GM21360 (cell line): Measurements from ENCODE around the gene TP53TG3B.
"Not testable (repeated sequence)": the region's sequence is repeated elsewhere in the genome, so short reads cannot be mapped to it uniquely, and the experiment has no call there.

ENCODE experiments used
- ATAC-seq: cut with Tn5 transposase; IDR thresholded peaks from one replicate; pipeline ENCODE4 v1.9.1; 2021; ENCODE audit warnings: mild to moderate bottlenecking, moderate library complexity; ENCODE audit not compliant: unreplicated experiment

Gene TP53TG3B

GRCh38 chr16:33360541-33360940, at the start of gene TP53TG3B:
TP53TG3B (plus strand) TSS chr16:33360841; CDS start chr16:33360909, 68 bp downstream.
- not testable (repeated sequence) for ATAC-seq

- ATAC-seq = not testable (repeated sequence)
Measured at GRCh38 chr16:33336226-33337012, 24.2 kb upstream of the TP53TG3B start.

GRCh38 chr16:33337627-33338542, 22.8 kb upstream of the TP53TG3B start:
- ATAC-seq = not testable (repeated sequence)

GRCh38 chr16:33338543-33338951, 22.1 kb upstream of the TP53TG3B start:
- ATAC-seq = not testable (repeated sequence)

- ATAC-seq = not testable (repeated sequence)
Measured at GRCh38 chr16:33339093-33340061, 21.3 kb upstream of the TP53TG3B start.
